Astrocyte of the spinal cord (primary cell): ENCODE data around the gene PIM1.

Experiments
- DNase-seq: peaks from one replicate; pipeline ENCODE4 v3.0.0; 2011; ENCODE audit warnings: low read depth, low spot score
- H3K4me3 ChIP-seq: 2 replicates; pipeline ENCODE4 v1.5.1; 2011; ENCODE audit warnings: low read depth, mild to moderate bottlenecking, low read length, moderate library complexity
- CTCF ChIP-seq: IDR thresholded peaks from 2 replicates; pipeline ENCODE4 v1.5.1; 2012; ENCODE audit warnings: low read depth, mild to moderate bottlenecking, low read length, inconsistent platforms
- in situ Hi-C: cut with HindIII; loops from 2 replicates; pipeline ENCODE4 v1.10.0; 2017; ENCODE audit warnings: low sequenced_read_pairs

PIM1 gene

DNA sequence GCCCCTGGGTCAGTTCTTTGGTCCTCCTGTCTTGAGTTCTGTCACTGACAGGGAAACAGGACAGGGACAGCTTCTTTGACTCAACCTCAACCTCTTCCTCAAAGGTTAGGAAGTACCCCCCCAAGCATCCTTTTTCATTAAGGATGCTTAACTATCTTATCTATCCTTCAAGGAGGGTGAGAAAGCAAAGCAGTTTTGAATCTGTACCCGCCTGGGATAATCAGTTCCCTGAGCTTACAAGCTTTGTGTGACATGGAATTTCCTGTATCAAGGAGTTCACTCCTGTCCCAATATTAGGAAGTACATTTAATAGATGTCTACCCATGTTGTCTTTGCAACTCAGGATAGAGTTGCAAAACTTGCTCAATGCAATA, 31.1 kb upstream of the PIM1 start:
- TF ChIP-seq CTCF, result no peak
- H3K4me3 ChIP-seq, result no peak overlapping the region
- in situ Hi-C loops, result no loop called here
- DNase-seq, result no peak

DNA sequence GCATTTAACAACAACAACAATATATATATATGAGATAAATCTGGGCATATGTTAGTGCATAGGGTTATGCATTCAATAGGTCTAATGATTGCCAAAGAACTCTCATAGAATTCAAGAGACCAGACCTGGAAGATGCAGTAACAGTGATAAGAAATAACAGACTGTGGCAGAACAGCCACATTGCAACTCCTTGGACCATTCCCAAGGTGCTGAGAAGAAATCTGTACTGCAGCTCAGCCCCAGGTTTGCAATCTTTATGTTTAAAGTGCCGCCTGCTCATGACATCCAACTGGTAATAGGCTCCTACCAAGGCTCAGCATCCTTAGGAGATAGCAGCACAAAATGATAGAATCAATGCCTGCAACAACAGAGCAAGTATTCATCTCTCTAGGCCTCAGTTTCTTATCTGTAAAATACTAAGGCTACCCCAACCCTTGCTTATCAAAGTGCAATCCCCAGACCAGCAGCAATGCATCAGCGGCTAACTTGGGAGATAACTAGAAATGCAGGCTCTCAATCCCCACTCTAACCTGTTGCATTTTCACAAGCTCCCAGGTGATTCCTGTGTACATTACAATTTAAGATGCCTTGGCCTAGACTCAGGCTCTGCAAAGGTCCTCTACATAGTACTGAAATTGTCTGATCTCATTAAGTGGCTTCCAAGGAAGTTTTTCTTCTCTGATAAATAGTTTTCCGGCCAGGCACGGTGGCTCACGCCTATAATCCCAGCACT, 30.6 kb upstream of the PIM1 start:
- no peak for DNase-seq
- in situ Hi-C loops, result no loop called here
- H3K4me3 ChIP-seq, result no peak overlapping the region
- TF ChIP-seq CTCF, result no peak

DNA sequence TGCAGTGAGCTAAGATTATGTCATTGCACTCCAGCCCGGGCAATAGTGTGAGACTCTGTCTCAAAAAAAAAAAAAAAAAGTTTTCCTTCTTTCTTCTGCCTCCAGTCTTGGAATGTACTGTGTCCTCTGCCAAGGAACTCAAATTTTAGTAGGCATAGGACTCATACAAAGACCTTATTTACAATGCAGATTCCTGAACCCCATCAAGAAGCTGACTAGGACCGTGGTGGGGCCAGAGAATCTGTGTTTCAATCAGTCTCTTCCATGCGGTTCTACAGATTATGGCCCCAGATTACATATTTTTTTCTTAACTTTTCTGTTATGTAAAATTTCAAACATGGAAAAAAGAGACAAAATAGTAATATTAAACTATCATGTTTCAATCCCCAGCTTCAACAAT, 29.8 kb upstream of the PIM1 start:
- no peak for TF ChIP-seq CTCF
- H3K4me3 ChIP-seq, result no peak overlapping the region
- no peak for DNase-seq
- in situ Hi-C loops, result no loop called here

DNA sequence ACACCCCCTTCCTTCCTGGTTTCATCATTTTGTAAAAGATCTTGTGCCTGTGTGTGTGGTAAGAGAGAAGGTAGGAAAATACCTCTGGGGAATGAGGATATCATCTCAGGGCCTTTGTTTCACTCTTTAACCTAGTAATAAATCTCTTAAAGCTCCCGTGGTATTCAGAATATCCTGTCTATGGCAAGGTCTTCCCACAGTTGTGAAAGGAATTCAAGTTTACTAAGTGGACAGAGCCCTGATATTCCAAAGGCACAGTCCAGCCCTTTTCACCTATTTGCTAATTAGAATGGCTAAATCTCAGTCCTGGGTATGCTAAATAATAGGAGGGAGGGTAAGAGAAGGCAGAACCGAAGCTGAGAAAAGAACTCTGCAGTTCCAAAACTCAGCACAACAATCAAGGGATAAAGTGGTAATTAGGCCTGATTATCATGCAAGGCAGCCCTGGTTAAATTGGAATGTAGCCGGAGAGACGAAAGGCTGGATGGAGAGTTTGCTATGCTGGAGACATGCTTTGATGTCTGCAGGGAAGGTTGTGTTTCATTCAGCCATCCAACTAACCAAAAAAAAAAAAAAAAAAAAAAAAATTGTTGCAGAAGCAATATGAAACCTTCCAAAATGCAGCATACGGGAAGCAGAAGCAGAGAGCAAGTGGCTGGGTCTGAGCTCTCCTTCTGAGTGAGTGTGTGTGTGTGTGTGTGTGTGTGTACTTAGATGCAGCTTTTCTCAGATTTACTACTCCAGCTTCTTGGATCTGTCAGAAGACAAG, 28.5 kb upstream of the PIM1 start:
- in situ Hi-C loops, result no loop called here
- no peak for TF ChIP-seq CTCF
- DNase-seq, result peak; percentile 80
- H3K4me3 ChIP-seq, result no peak overlapping the region

GRCh38 chr6:37142050-37142614, 27.8 kb upstream of the PIM1 start:
- no peak for DNase-seq
- in situ Hi-C loops, result no loop called here
- no peak overlapping the region for H3K4me3 ChIP-seq
- no peak for TF ChIP-seq CTCF

GRCh38 chr6:37143585-37143984, 26.4 kb upstream of the PIM1 start:
- H3K4me3 ChIP-seq, result no peak overlapping the region
- in situ Hi-C loops, result no loop called here
- TF ChIP-seq CTCF, result no peak
- DNase-seq, result no peak
